ENCODE results near the gene GYS1.
A peak's percentile ranks its signal among the peaks of the same experiment; 100 is the strongest.

DNA sequence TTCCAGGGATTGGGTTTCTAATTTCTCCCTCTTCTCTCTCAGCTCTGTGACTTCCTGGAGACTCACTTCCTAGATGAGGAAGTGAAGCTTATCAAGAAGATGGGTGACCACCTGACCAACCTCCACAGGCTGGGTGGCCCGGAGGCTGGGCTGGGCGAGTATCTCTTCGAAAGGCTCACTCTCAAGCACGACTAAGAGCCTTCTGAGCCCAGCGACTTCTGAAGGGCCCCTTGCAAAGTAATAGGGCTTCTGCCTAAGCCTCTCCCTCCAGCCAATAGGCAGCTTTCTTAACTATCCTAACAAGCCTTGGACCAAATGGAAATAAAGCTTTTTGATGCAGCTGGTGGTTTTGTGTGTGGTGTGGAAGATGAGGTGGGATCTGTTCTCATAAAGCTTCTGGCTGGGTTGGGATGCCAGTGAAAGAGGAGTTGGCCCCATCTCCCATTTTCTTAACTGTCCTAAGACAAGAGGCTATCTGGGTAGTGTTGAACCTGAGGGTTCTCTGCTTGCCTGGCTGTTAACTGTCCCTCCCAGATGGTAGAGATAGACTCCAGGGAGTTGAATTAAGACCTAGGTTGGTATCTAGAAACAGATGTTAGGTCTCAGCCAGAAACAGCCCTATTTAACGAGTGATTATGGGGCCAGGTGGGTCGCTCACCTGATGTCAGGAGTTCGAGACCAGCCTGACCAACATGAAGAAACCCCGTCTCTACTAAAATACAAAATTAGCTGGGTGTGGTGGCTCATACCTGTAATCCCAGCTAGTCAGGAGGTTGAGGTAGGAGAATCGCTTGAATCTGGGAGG lies 26.4 kb downstream of the GYS1 start:
- TF ChIP-seq, protein P1, sequence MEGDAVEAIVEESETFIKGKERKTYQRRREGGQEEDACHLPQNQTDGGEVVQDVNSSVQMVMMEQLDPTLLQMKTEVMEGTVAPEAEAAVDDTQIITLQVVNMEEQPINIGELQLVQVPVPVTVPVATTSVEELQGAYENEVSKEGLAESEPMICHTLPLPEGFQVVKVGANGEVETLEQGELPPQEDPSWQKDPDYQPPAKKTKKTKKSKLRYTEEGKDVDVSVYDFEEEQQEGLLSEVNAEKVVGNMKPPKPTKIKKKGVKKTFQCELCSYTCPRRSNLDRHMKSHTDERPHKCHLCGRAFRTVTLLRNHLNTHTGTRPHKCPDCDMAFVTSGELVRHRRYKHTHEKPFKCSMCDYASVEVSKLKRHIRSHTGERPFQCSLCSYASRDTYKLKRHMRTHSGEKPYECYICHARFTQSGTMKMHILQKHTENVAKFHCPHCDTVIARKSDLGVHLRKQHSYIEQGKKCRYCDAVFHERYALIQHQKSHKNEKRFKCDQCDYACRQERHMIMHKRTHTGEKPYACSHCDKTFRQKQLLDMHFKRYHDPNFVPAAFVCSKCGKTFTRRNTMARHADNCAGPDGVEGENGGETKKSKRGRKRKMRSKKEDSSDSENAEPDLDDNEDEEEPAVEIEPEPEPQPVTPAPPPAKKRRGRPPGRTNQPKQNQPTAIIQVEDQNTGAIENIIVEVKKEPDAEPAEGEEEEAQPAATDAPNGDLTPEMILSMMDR (conservative IDR thresholded peaks at IDR 0.05; ENCODE audit: low read depth in 2 of 2) = no peak
- TF ChIP-seq POLR2AphosphoS5 (IDR thresholded peaks at IDR 0.05; ENCODE audit: low read depth) = peak; percentile 3; the same call in 1 of the 2 replicates
- TF ChIP-seq EZH2 (IDR thresholded peaks at IDR 0.05; ENCODE audit: low read depth, unreplicated experiment) = no peak
- no peak for TF ChIP-seq NANOG (IDR thresholded peaks at IDR 0.05; ENCODE audit: borderline replicate concordance)
- TF ChIP-seq, protein P2, sequence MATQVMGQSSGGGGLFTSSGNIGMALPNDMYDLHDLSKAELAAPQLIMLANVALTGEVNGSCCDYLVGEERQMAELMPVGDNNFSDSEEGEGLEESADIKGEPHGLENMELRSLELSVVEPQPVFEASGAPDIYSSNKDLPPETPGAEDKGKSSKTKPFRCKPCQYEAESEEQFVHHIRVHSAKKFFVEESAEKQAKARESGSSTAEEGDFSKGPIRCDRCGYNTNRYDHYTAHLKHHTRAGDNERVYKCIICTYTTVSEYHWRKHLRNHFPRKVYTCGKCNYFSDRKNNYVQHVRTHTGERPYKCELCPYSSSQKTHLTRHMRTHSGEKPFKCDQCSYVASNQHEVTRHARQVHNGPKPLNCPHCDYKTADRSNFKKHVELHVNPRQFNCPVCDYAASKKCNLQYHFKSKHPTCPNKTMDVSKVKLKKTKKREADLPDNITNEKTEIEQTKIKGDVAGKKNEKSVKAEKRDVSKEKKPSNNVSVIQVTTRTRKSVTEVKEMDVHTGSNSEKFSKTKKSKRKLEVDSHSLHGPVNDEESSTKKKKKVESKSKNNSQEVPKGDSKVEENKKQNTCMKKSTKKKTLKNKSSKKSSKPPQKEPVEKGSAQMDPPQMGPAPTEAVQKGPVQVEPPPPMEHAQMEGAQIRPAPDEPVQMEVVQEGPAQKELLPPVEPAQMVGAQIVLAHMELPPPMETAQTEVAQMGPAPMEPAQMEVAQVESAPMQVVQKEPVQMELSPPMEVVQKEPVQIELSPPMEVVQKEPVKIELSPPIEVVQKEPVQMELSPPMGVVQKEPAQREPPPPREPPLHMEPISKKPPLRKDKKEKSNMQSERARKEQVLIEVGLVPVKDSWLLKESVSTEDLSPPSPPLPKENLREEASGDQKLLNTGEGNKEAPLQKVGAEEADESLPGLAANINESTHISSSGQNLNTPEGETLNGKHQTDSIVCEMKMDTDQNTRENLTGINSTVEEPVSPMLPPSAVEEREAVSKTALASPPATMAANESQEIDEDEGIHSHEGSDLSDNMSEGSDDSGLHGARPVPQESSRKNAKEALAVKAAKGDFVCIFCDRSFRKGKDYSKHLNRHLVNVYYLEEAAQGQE (IDR thresholded peaks at IDR 0.05; ENCODE audit: unreplicated experiment) = no peak
- TF ChIP-seq EZH2phosphoT487 (IDR thresholded peaks at IDR 0.05; ENCODE audit: unreplicated experiment) = no peak
- TF ChIP-seq CREB1 (CRISPR knock-in tag; IDR thresholded peaks at IDR 0.05; ENCODE audit: low read depth) = no peak
- no peak for TF ChIP-seq ZNF331 (CRISPR knock-in tag; IDR thresholded peaks at IDR 0.05; ENCODE audit: low read depth)
- TF ChIP-seq, protein P3, sequence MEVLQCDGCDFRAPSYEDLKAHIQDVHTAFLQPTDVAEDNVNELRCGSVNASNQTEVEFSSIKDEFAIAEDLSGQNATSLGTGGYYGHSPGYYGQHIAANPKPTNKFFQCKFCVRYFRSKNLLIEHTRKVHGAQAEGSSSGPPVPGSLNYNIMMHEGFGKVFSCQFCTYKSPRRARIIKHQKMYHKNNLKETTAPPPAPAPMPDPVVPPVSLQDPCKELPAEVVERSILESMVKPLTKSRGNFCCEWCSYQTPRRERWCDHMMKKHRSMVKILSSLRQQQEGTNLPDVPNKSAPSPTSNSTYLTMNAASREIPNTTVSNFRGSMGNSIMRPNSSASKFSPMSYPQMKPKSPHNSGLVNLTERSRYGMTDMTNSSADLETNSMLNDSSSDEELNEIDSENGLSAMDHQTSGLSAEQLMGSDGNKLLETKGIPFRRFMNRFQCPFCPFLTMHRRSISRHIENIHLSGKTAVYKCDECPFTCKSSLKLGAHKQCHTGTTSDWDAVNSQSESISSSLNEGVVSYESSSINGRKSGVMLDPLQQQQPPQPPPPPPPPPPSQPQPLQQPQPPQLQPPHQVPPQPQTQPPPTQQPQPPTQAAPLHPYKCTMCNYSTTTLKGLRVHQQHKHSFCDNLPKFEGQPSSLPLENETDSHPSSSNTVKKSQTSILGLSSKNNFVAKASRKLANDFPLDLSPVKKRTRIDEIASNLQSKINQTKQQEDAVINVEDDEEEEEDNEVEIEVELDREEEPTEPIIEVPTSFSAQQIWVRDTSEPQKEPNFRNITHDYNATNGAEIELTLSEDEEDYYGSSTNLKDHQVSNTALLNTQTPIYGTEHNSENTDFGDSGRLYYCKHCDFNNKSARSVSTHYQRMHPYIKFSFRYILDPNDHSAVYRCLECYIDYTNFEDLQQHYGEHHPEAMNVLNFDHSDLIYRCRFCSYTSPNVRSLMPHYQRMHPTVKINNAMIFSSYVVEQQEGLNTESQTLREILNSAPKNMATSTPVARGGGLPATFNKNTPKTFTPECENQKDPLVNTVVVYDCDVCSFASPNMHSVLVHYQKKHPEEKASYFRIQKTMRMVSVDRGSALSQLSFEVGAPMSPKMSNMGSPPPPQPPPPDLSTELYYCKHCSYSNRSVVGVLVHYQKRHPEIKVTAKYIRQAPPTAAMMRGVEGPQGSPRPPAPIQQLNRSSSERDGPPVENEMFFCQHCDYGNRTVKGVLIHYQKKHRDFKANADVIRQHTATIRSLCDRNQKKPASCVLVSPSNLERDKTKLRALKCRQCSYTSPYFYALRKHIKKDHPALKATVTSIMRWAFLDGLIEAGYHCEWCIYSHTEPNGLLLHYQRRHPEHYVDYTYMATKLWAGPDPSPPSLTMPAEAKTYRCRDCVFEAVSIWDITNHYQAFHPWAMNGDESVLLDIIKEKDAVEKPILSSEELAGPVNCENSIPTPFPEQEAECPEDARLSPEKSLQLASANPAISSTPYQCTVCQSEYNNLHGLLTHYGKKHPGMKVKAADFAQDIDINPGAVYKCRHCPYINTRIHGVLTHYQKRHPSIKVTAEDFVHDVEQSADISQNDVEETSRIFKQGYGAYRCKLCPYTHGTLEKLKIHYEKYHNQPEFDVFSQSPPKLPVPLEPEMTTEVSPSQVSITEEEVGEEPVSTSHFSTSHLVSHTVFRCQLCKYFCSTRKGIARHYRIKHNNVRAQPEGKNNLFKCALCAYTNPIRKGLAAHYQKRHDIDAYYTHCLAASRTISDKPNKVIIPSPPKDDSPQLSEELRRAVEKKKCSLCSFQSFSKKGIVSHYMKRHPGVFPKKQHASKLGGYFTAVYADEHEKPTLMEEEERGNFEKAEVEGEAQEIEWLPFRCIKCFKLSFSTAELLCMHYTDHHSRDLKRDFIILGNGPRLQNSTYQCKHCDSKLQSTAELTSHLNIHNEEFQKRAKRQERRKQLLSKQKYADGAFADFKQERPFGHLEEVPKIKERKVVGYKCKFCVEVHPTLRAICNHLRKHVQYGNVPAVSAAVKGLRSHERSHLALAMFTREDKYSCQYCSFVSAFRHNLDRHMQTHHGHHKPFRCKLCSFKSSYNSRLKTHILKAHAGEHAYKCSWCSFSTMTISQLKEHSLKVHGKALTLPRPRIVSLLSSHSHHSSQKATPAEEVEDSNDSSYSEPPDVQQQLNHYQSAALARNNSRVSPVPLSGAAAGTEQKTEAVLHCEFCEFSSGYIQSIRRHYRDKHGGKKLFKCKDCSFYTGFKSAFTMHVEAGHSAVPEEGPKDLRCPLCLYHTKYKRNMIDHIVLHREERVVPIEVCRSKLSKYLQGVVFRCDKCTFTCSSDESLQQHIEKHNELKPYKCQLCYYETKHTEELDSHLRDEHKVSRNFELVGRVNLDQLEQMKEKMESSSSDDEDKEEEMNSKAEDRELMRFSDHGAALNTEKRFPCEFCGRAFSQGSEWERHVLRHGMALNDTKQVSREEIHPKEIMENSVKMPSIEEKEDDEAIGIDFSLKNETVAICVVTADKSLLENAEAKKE (CRISPR knock-in tag; IDR thresholded peaks at IDR 0.05) = no peak
- TF ChIP-seq, protein P4, sequence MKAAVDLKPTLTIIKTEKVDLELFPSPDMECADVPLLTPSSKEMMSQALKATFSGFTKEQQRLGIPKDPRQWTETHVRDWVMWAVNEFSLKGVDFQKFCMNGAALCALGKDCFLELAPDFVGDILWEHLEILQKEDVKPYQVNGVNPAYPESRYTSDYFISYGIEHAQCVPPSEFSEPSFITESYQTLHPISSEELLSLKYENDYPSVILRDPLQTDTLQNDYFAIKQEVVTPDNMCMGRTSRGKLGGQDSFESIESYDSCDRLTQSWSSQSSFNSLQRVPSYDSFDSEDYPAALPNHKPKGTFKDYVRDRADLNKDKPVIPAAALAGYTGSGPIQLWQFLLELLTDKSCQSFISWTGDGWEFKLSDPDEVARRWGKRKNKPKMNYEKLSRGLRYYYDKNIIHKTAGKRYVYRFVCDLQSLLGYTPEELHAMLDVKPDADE (IDR thresholded peaks at IDR 0.05) = no peak
- no peak for TF ChIP-seq JUNB (IDR thresholded peaks at IDR 0.05; ENCODE audit: unreplicated experiment)
- TF ChIP-seq ZNF114 (CRISPR knock-in tag; IDR thresholded peaks at IDR 0.05) = no peak
